ENCODE measurements around the gene TRMT11.
"Not testable (repeated sequence)": the region's sequence is repeated elsewhere in the genome, so short reads cannot be mapped to it uniquely, and the experiment has no call there.

Gene TRMT11

GRCh38 chr6:126048635-126049034, 62.3 kb downstream of the TRMT11 start:
- no peak for DNase-seq

- no peak for DNase-seq
These were observed 64.5 kb downstream of the TRMT11 start for GRCh38 chr6:126050795-126051194.

- no peak for DNase-seq
These were observed 65.5 kb downstream of the TRMT11 start for GRCh38 chr6:126051791-126052190.

GRCh38 chr6:126052485-126052884, 66.1 kb downstream of the TRMT11 start:
- no peak for DNase-seq

GRCh38 chr6:126054258-126054702, 67.9 kb downstream of the TRMT11 start:
- DNase-seq: no peak

GRCh38 chr6:126054802-126055201, 68.5 kb downstream of the TRMT11 start:
- no peak for DNase-seq

GRCh38 chr6:126055449-126055848, 69.1 kb downstream of the TRMT11 start:
- no peak for DNase-seq

- no peak for DNase-seq
These were observed 70.1 kb downstream of the TRMT11 start for GRCh38 chr6:126056355-126057004.

GRCh38 chr6:126058085-126058484, 71.7 kb downstream of the TRMT11 start:
- not testable (repeated sequence) for DNase-seq

GRCh38 chr6:126060400-126060799, 74.1 kb downstream of the TRMT11 start:
- DNase-seq: no peak

GRCh38 chr6:126063512-126064146, 77.3 kb downstream of the TRMT11 start:
- DNase-seq: no peak

- no peak for DNase-seq
These were observed 78.0 kb downstream of the TRMT11 start for GRCh38 chr6:126064257-126064747.

GRCh38 chr6:126064748-126065401, 78.5 kb downstream of the TRMT11 start:
- no peak for DNase-seq

- no peak for DNase-seq
These were observed 80.0 kb downstream of the TRMT11 start for GRCh38 chr6:126066053-126067048.

- no peak for DNase-seq
These were observed 80.7 kb downstream of the TRMT11 start for GRCh38 chr6:126067073-126067472.

- no peak for DNase-seq
These were observed 83.1 kb downstream of the TRMT11 start for GRCh38 chr6:126069449-126069848.

GRCh38 chr6:126071000-126071647, 84.8 kb downstream of the TRMT11 start:
- no peak for DNase-seq

- no peak for DNase-seq
These were observed 85.8 kb downstream of the TRMT11 start for GRCh38 chr6:126072172-126072571.

GRCh38 chr6:126072834-126073233, 86.5 kb downstream of the TRMT11 start:
- no peak for DNase-seq

GRCh38 chr6:126075335-126076071, 89.2 kb downstream of the TRMT11 start:
- no peak for DNase-seq

GRCh38 chr6:126076992-126077664, 90.8 kb downstream of the TRMT11 start:
- no peak for DNase-seq

All from activated CD4-positive, CD25-positive, alpha-beta regulatory T cell (primary cell).